SK-N-MC (cell line): ENCODE results near the gene WRNIP1.

Source experiments
- DNase-seq: peaks from one replicate; pipeline ENCODE4 v3.0.0-alpha.2; 2011; ENCODE audit warnings: low read depth, low spot score
- H3K27ac ChIP-seq: fragments of 200-600 bp; sonication (generic); 2 replicates; pipeline ENCODE4 v1.5.1; 2016; ENCODE audit warnings: mixed run types
- H3K36me3 ChIP-seq: fragments of 200-600 bp; sonication (generic); 2 replicates; pipeline ENCODE4 v1.6.1; 2017; ENCODE audit warnings: antibody characterized with exemption, low read length, mixed read lengths; ENCODE audit not compliant: insufficient read depth
- H3K4me3 ChIP-seq: fragments of 200-600 bp; sonication (generic); 2 replicates; pipeline ENCODE4 v1.5.1; 2016
- H3K9ac ChIP-seq: fragments of 200-600 bp; sonication (generic); 2 replicates; pipeline ENCODE4 v1.8.0; 2017; ENCODE audit warnings: mixed run types, mixed read lengths; ENCODE audit not compliant: insufficient read length
- H3K9me3 ChIP-seq: fragments of 200-600 bp; sonication (generic); 2 replicates; pipeline ENCODE4 v1.6.1; 2017; ENCODE audit warnings: low read depth, mild to moderate bottlenecking, antibody characterized with exemption, low read length, moderate library complexity, mixed read lengths
- EZH2 ChIP-seq: fragments of 200-600 bp; sonication (generic); IDR thresholded peaks from one replicate; pipeline ENCODE4 v1.6.1; 2017; ENCODE audit warnings: antibody characterized with exemption
- FOXP2 ChIP-seq: optimal IDR thresholded peaks from 2 replicates; pipeline ENCODE3; 2011; ENCODE audit warnings: mild to moderate bottlenecking, moderate library complexity; ENCODE audit not compliant: insufficient read depth; ENCODE audit errors: extremely low read length, control extremely low read depth
- POLR2AphosphoS5 ChIP-seq: IDR thresholded peaks from 2 replicates; pipeline ENCODE4 v1.6.1; 2012; ENCODE audit warnings: mild to moderate bottlenecking, low read depth, low read length, borderline replicate concordance

The WRNIP1 gene

DNA sequence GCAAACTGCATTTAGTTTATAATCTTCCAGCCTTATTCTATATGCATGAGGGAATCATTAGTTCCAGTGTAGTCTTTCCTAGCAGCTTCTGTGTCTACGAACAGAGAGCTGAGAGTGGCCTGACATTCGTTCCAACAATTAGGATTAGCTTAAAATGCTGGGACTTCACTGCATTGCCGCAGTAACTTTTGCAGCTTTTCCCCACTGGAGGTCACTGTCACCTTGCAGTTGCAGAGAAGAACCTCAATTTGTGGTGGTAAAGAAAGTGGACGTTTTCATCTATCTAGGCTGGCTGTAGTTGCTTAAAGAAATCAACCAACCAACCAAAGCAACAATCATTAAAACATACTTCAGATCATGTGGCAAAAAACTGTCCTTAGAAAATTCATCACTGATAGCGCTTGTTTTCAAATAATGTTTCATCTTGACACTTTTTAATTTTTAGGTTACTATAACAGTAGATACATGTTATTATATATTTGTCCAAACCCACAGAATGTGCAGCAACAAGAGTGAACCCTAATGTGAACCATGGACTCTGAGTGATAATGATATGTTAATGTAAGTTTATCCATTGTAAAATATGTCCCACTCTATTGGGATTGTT is 26.7 kb upstream of the WRNIP1 start:
- H3K4me3 ChIP-seq = 0 out of 2 replicates have a peak overlapping the region, but pooled peaks have one; percentile 13
- DNase-seq = peak; percentile 52
- TF ChIP-seq EZH2 = no peak
- TF ChIP-seq FOXP2 = no peak
- TF ChIP-seq POLR2AphosphoS5 = no peak
- no peaks in the 10 kb centered on the region for H3K36me3 ChIP-seq
- H3K9me3 ChIP-seq = no peaks in the 10 kb centered on the region
- H3K27ac ChIP-seq = no peak overlapping the region
- H3K9ac ChIP-seq = no peak overlapping the region

DNA sequence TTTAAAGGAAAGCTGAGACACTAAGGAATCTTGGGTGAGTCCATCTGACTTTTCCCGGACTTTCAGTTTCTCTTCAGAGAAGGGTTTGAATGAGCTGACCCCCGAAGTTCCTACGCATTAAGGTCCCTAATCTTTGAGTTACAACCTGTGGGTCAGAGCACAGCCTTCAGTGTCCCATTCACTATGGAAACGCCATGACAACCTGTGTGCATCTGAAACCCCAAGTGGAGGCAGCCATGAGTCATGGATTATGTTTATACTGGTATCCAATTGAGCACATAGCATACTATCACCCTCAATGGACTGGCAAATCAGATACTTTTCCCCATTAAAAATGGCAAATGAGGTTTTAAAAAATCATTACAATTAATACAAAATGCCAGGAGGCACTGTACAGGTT is 25.9 kb upstream of the WRNIP1 start:
- Histone ChIP-seq H3K36me3 (no peaks in the 10 kb centered on the region), H3K27ac (no peak overlapping the region), H3K9ac (no peak overlapping the region), H3K9me3 (no peaks in the 10 kb centered on the region), H3K4me3 (no peak overlapping the region)
- TF ChIP-seq FOXP2 (no peak), POLR2AphosphoS5 (no peak), EZH2 (no peak)
- no peak for DNase-seq

DNA sequence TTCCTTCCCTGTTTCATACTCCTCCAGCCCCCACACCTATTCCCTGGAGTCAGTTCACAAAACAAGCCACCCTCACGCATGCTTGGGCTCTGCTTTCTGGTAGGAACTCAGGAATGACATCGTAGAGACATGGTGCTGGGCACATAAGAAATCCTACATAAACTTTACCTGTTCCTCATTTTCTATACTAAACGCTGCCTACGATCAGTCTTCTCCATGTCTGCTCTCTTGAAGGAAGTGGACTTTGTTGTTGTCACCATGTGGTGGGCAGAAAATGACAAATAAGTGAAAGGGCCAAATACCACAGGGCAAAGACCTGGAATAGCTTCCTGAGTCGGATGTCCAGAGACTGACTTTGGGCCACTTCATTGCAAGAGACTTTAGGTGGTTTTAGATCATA is 24.6 kb upstream of the WRNIP1 start:
- DNase-seq = no peak
- Histone ChIP-seq H3K9me3 (no peaks in the 10 kb centered on the region), H3K27ac (no peak overlapping the region), H3K9ac (no peak overlapping the region), H3K36me3 (no peaks in the 10 kb centered on the region), H3K4me3 (no peak overlapping the region)
- TF ChIP-seq POLR2AphosphoS5 (no peak), FOXP2 (no peak), EZH2 (no peak)

DNA sequence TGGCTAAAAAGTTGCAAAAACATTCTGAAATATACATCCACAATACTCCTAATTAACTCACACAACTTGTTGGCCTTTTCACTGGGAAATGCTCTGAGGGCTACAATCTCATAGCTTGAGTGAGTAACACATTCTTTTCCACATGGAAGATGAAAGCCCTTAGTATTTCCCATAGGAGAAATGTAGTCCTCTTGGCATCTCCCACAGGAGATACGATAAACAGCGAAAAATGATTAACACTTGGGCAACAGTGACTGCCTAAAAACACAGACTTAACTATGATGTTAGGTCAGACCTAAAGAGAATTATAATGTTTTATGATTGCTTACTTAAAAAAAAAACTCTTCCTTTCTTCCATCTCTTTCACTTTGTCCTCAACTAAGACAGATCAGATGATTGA is 23.4 kb upstream of the WRNIP1 start:
- no peak for TF ChIP-seq EZH2
- TF ChIP-seq POLR2AphosphoS5 = no peak
- no peak for DNase-seq
- Histone ChIP-seq H3K9ac (no peak overlapping the region), H3K9me3 (no peaks in the 10 kb centered on the region), H3K27ac (no peak overlapping the region), H3K36me3 (no peaks in the 10 kb centered on the region), H3K4me3 (no peak overlapping the region)

DNA sequence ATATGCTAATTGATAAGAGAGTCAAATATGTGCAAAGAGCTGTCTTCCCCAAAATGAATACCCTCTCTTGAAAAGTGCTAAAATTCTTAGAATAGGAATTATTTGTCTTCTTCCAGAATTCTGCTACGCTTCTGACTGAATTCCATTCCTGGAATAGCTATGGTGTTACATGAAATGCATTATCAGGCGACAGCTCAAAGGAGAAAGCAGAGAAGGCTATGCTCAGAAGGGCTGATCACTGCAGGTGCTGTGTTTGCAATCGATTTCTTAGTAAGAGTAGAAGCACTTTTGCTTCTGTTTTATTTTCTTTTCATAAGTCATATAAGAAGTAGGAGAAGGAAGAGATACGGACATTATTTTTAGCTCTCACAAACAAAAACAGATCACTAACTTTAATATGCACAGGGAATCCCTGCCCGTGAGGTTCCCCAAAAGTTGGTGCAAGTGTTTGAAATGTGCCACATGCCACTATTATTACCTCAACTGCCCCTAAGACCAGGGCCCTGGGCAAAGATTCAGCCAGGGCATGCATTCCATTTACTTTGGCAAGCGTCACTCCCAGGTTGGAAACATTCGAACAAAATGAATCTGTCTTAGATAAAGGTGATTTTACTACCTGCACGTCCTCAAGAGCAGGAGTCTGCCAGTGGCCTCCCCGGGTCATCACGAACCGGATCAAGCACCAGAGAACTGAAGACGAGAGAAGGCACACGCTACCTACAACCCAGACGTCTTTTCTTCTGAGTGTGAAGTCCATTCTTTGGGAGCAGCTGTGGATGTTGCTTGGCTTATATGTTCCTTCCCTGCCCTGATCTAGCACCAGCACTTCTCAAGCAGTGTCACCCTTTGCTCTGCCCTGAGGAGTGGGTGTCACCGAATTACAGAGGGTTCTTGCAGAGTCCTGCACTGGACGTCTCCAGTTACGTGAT is 21.6 kb upstream of the WRNIP1 start:
- H3K4me3 ChIP-seq = no peak overlapping the region
- H3K9ac ChIP-seq = no peak overlapping the region
- no peak overlapping the region for H3K27ac ChIP-seq
- no peaks in the 10 kb centered on the region for H3K36me3 ChIP-seq
- no peak for DNase-seq
- H3K9me3 ChIP-seq = no peaks in the 10 kb centered on the region
- TF ChIP-seq POLR2AphosphoS5 (no peak), FOXP2 (no peak), EZH2 (no peak)

DNA sequence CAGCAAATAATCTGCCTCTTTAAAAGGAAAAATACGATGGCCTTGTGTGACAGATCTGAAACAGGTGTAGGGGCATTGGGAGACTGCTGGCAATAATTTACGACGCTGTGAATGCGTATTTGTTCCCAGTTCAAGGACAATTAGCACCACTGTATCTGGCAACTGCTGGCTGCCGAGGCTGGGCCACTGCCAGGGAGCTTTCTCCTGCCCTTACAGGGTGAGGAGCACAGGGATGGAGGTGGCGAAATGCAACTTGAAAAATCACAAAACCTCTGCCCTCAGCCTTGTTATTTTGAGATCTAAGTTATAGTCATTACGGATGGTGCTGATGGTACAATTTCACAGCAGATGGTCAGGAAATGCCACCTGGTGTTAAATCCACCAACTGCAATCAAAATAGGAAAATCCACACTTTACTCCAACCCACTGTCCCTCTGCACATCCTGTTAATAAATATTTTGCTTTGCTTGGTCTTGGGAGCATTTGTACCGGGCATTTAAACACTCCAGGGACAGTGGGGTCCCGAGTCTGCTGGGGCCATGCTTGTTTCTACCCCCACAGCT is 20.9 kb upstream of the WRNIP1 start:
- no peak for TF ChIP-seq POLR2AphosphoS5
- no peak for TF ChIP-seq EZH2
- no peak for TF ChIP-seq FOXP2
- H3K9ac ChIP-seq = no peak overlapping the region
- no peak overlapping the region for H3K27ac ChIP-seq
- no peak overlapping the region for H3K4me3 ChIP-seq
- H3K9me3 ChIP-seq = no peaks in the 10 kb centered on the region
- no peaks in the 10 kb centered on the region for H3K36me3 ChIP-seq
- no peak for DNase-seq

DNA sequence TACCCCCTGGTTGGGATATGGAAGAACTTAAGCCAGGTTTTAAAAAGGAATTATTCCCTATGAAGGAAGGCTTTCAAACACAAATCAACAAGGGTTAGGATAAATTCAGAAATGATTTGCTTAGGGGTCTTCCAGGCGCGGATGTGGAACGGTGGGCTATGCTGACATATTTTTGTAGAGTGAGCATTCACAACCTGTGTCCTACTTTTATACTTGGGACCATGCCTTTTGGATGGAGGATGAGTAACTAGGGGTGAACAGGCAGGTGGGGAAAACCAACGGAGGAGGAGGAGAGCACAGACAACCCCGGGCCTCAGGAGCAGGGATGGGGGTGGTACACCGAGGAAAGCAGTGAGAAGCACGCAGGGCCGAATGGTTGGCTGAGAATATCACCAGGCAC is 20.4 kb upstream of the WRNIP1 start:
- TF ChIP-seq EZH2 (no peak), FOXP2 (no peak), POLR2AphosphoS5 (no peak)
- no peak for DNase-seq
- Histone ChIP-seq H3K4me3 (no peak overlapping the region), H3K9me3 (no peaks in the 10 kb centered on the region), H3K9ac (no peak overlapping the region), H3K27ac (no peak overlapping the region), H3K36me3 (no peaks in the 10 kb centered on the region)

DNA sequence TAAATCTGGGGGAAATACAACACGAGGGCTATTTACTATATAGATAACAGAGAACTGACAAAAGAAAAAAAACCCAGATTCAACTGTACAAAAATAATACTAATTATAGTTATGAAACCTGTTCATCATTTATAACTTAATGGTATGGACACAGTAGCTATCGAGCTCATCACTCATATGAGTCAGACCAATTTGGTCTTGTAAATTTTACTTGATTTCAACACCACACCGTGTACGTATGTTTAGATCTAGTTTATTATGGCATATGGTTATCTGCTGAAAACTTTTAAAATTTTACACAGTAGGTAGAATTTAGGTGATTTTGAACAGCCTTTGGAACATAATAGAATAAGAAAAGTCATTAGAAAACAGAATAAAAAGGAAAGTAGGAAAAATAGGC is 19.9 kb upstream of the WRNIP1 start:
- H3K27ac ChIP-seq = no peak overlapping the region
- H3K36me3 ChIP-seq = no peaks in the 10 kb centered on the region
- no peaks in the 10 kb centered on the region for H3K9me3 ChIP-seq
- TF ChIP-seq FOXP2 = no peak
- TF ChIP-seq EZH2 = no peak
- no peak for TF ChIP-seq POLR2AphosphoS5
- no peak overlapping the region for H3K9ac ChIP-seq
- no peak for DNase-seq
- no peak overlapping the region for H3K4me3 ChIP-seq
